GM18858 (cell line): ENCODE measurements around the gene AGR2.

Experiments
- ATAC-seq: cut with Tn5 transposase; IDR thresholded peaks from one replicate; pipeline ENCODE4 v1.9.1; 2021; ENCODE audit not compliant: unreplicated experiment

The AGR2 gene

GRCh38 chr7:16813232-16813616 lies 8.4 kb upstream of the AGR2 start:
- ATAC-seq = no peak

- ATAC-seq = no peak
These were observed 7.9 kb upstream of the AGR2 start for GRCh38 chr7:16812542-16813231.

- ATAC-seq = no peak
These were observed 6.8 kb upstream of the AGR2 start for GRCh38 chr7:16811551-16811950.

GRCh38 chr7:16810573-16810972 lies 5.8 kb upstream of the AGR2 start:
- no peak for ATAC-seq

- no peak for ATAC-seq
These were observed 5.3 kb upstream of the AGR2 start for GRCh38 chr7:16810112-16810511.

- ATAC-seq = no peak
These were observed 642 bp upstream of the AGR2 start for GRCh38 chr7:16805441-16805840.

GRCh38 chr7:16803881-16804673 lies 722 bp downstream of the AGR2 start:
- ATAC-seq = no peak

- ATAC-seq = no peak
These were observed 1.7 kb downstream of the AGR2 start for GRCh38 chr7:16803125-16803524.

- ATAC-seq = no peak
These were observed 3.2 kb downstream of the AGR2 start for GRCh38 chr7:16801579-16801978.

GRCh38 chr7:16801111-16801542 lies 3.7 kb downstream of the AGR2 start:
- ATAC-seq = peak; percentile 81

- ATAC-seq = no peak
These were observed 9.2 kb downstream of the AGR2 start for GRCh38 chr7:16795624-16796023.

GRCh38 chr7:16794986-16795385 lies 9.8 kb downstream of the AGR2 start:
- no peak for ATAC-seq

GRCh38 chr7:16791905-16792698 lies 12.7 kb downstream of the AGR2 start:
- no peak for ATAC-seq

- no peak for ATAC-seq
These were observed 13.7 kb downstream of the AGR2 start for GRCh38 chr7:16791071-16791470.

- ATAC-seq = no peak
These were observed 17.7 kb downstream of the AGR2 start for GRCh38 chr7:16787127-16787526.

GRCh38 chr7:16786257-16786656 lies 18.5 kb downstream of the AGR2 start:
- ATAC-seq = no peak

GRCh38 chr7:16785846-16786245 lies 19.0 kb downstream of the AGR2 start:
- no peak for ATAC-seq

- ATAC-seq = no peak
These were observed 19.5 kb downstream of the AGR2 start for GRCh38 chr7:16785321-16785720.

- no peak for ATAC-seq
These were observed 24.2 kb downstream of the AGR2 start for GRCh38 chr7:16780596-16780995.

GRCh38 chr7:16779051-16779450 lies 25.7 kb downstream of the AGR2 start:
- no peak for ATAC-seq

GRCh38 chr7:16778476-16778875 lies 26.3 kb downstream of the AGR2 start:
- no peak for ATAC-seq

GRCh38 chr7:16776053-16776452 lies 28.7 kb downstream of the AGR2 start:
- no peak for ATAC-seq
